Tibial nerve (tissue), 4 donors: ENCODE results near the gene OR2T27.
"Not testable (repeated sequence)": the region's sequence is repeated elsewhere in the genome, so short reads cannot be mapped to it uniquely, and the experiment has no call there.

ENCODE experiments used
- CTCF ChIP-seq, 5 experiments: fragments of 200-600 bp in 3 of 5; fragments of 450-650 bp in 2 of 5; sonication (generic) in 3 of 5; IDR thresholded peaks; one replicate each; pipeline ENCODE4 v1.5.1; 2016 to 2019; ENCODE audit warnings: antibody characterized with exemption in 5 of 5, mild to moderate bottlenecking in 3 of 5, moderate library complexity in 2 of 5
- EP300 ChIP-seq, 2 donors: sonication (generic); formaldehyde crosslinking; IDR thresholded peaks; one replicate each; pipeline ENCODE4 v1.6.1; 2017; ENCODE audit warnings: antibody characterized with exemption in 2 of 2, mild to moderate bottlenecking in 1 of 2
- POLR2A ChIP-seq, 2 donors: fragments of 450-650 bp; IDR thresholded peaks; one replicate each; pipeline ENCODE4 v1.6.1; 2017; ENCODE audit warnings: antibody characterized with exemption in 2 of 2, mild to moderate bottlenecking in 2 of 2, moderate library complexity in 2 of 2

- TF ChIP-seq CTCF, POLR2A, EP300 (IDR thresholded peaks at IDR 0.05): not testable (repeated sequence)
Observed at GRCh38 chr1:248640906-248641305, 14.4 kb downstream of the OR2T27 start.
